ENCODE results near the gene STK38.
"Not testable (repeated sequence)": the region's sequence is repeated elsewhere in the genome, so short reads cannot be mapped to it uniquely, and the experiment has no call there.

Gene STK38

DNA sequence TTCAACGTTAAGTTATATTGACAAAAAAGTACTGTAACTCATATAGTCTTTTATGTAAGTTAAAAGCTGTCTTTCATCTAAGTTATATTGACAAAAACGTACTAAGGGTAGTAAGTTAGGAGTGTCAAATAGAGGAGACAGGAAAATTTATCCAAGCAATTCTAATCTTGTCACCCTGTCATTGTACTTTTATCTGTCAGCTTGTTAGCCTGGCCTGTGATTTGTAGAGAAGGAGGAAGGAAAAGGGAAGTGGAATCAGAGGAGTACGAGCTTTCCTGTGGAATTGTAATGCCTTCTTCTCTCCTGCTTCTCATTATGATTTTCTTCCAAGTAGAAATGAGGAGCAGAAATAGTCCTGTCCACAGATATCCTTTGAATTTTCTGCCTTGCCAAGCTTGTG is 85.6 kb downstream of the STK38 start:
- TF ChIP-seq, protein P1, sequence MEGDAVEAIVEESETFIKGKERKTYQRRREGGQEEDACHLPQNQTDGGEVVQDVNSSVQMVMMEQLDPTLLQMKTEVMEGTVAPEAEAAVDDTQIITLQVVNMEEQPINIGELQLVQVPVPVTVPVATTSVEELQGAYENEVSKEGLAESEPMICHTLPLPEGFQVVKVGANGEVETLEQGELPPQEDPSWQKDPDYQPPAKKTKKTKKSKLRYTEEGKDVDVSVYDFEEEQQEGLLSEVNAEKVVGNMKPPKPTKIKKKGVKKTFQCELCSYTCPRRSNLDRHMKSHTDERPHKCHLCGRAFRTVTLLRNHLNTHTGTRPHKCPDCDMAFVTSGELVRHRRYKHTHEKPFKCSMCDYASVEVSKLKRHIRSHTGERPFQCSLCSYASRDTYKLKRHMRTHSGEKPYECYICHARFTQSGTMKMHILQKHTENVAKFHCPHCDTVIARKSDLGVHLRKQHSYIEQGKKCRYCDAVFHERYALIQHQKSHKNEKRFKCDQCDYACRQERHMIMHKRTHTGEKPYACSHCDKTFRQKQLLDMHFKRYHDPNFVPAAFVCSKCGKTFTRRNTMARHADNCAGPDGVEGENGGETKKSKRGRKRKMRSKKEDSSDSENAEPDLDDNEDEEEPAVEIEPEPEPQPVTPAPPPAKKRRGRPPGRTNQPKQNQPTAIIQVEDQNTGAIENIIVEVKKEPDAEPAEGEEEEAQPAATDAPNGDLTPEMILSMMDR (IDR thresholded peaks at IDR 0.05; ENCODE audit: low read depth, low read length) = no peak
- H3K4me3 ChIP-seq (replicated peaks in 1 of 2; ENCODE audit: low read depth in 2 of 2, low read length in 2 of 2) = no peak overlapping the region
- DNase-seq (ENCODE audit: low read depth in 2 of 2) = no peak

DNA sequence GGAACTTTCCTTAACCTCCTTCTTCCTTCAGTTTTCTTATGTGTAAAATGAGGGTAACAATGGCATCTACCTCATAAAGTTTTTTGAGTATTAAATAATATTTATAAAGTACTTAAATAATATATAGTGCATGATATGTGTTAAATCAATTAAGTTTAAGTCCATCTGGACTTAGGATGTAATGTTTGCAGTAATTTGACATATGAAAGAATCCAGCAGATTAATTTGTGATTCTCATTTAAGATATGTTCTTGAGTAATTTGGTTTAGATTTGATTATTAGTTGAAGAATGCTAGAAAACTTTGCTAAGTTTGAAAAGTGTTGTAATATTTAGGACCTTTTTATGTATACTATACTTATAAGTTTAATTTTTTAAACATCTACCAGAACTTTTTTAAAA is 86.4 kb downstream of the STK38 start:
- TF ChIP-seq, protein P1 (IDR thresholded peaks at IDR 0.05; ENCODE audit: low read depth, low read length) = no peak
- no peak for DNase-seq (ENCODE audit: low read depth in 2 of 2)
- H3K4me3 ChIP-seq (replicated peaks in 1 of 2; ENCODE audit: low read depth in 2 of 2, low read length in 2 of 2) = no peak overlapping the region

DNA sequence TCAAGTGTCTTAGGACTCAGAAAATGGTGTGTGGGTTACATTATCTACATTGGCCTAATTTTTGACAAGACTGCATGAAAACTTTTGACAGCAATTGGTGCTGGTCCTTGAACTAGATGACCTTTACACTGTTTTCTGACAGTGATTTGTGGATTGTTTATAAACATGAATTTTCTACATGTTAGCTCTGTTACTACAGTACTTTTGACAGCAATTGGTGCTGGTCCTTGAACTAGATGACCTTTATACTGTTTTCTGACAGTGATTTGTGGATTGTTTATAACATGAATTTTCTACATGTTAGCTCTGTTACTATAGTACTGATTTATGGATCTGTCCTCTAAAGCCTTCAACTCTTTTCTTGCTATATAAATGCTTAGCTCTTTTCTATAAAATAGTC is 87.8 kb downstream of the STK38 start:
- TF ChIP-seq, protein P1 (IDR thresholded peaks at IDR 0.05; ENCODE audit: low read depth, low read length) = no peak
- H3K4me3 ChIP-seq (replicated peaks in 1 of 2; ENCODE audit: low read depth in 2 of 2, low read length in 2 of 2) = no peak overlapping the region
- no peak for DNase-seq (ENCODE audit: low read depth in 2 of 2)

DNA sequence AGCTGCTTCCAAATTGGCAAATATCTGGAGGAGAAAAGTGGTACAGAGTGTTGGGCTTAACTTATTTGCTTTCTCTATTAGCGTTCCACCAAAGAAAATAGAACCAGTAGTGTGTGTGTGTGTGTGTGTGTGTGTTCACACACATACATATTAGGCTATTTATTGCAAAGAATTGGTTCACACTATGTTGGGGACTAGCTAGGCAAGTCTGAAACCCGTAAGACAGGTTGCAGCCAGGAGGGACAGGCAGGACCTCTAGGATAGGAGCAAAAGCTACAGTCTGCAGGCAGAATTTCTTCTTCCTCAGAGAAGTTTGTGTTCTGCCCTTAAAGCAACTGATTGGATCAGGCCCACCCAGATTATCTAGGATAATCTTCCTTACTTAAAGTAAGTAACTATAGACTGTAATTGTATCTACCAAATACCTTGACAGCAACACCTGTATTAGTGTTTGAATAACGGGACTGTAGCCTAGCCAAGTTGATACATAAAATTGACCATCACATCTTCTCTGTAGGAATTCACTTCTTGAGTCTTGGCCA is 91.7 kb downstream of the STK38 start:
- no peak for DNase-seq (ENCODE audit: low read depth in 2 of 2)
- TF ChIP-seq, protein P1 (IDR thresholded peaks at IDR 0.05; ENCODE audit: low read depth, low read length) = no peak
- H3K4me3 ChIP-seq (replicated peaks in 1 of 2; ENCODE audit: low read depth in 2 of 2, low read length in 2 of 2) = no peak overlapping the region

DNA sequence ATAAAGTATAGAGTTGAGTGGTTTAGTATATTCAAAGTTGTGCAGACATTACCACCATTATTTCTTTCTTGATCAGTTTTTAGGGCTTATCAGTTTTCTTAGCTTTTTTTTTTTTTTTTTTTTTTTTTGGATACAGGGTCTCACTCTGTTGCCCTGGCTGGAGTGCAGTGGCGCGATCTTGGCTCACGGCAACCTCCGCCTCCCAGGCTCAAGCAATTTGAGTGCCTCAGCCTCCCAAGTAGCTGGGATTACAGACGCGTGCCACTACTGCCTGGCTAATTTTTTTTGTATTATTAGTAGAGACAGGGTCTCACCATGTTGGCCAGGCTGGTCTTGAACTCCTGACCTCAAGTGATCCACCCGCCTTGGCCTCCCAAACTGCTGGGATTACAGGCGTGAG is 94.4 kb downstream of the STK38 start:
- DNase-seq (ENCODE audit: low read depth in 2 of 2); H3K4me3 ChIP-seq (replicated peaks in 1 of 2; ENCODE audit: low read depth in 2 of 2, low read length in 2 of 2): not testable (repeated sequence)

DNA sequence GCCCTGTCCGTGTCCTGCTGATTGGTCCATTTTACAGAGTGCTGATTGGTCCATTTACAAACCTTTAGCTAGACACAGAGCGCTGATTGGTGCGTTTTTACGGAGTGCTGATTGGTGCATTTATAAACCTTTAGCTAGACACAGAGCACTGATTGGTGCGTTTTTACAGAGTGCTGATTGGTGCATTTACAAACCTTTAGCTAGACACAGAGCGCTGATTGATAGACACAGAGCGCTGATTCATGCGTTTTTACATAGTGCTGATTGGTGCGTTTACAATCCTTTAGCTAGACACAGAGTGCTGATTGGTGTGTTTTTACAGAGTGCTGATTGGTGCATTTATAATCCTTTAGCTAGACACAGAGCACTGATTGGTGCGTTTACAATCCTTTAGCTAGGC is 98.1 kb downstream of the STK38 start:
- DNase-seq (ENCODE audit: low read depth in 2 of 2); H3K4me3 ChIP-seq (replicated peaks in 1 of 2; ENCODE audit: low read depth in 2 of 2, low read length in 2 of 2): not testable (repeated sequence)

DNA sequence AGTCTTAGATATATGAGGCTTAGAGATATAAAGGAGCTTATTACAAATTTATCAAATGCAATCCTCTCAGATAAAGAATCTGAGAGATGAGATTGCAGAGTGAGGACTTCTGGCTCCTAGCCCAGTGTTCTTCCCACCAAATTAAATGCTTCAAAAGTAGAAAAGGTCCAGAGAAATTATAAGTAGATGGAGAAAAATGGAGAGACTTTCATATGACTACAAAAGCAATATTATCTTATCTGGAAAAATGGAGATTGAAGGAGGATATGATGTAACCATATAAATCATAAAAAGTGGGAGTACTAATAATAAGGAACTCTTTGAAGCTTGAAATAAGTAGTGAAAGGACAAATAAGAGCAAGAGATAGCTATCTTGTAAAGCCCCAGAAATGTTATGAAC is 101.7 kb downstream of the STK38 start:
- no peak for DNase-seq (ENCODE audit: low read depth in 2 of 2)
- TF ChIP-seq, protein P1 (IDR thresholded peaks at IDR 0.05; ENCODE audit: low read depth, low read length) = no peak

DNA sequence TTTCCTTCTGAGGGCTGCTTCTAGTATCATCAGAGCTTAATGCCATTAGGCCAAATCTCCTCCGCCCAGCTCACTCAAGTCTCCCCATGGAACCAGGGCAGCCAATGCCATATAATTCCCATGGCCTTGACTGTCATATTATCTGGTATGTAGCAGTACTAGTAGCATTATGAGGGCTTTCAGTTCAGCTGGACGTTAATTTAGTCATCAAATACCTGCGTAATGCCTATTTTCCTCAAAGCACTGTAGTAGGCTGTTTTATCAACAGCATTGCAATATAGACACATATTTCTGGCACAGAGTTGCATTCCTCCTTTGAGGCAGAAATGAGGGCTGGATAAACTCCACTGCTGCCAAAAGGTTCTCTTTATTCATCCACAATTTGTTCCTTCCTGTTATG is 102.8 kb downstream of the STK38 start:
- TF ChIP-seq, protein P1 (IDR thresholded peaks at IDR 0.05; ENCODE audit: low read depth, low read length) = no peak
- DNase-seq (ENCODE audit: low read depth in 2 of 2) = peak; percentile 91 to 96
- H3K4me3 ChIP-seq (replicated peaks in 1 of 2; ENCODE audit: low read depth in 2 of 2, low read length in 2 of 2) = peak overlapping the region; percentile 88 to 92

More for the DNA sequence above, 101.7 kb downstream of the STK38 start:
- no peak overlapping the region for H3K4me3 ChIP-seq (replicated peaks in 1 of 2; ENCODE audit: low read depth in 2 of 2, low read length in 2 of 2)

Measured in cardiac fibroblast (primary cell).